CD14-positive monocyte (primary cell): ENCODE results near the gene SEMA7A. TPM values are rescaled to one million over a fixed set of nuclear protein-coding genes. Genes with fewer than 3 reads are reported as not detected.

ENCODE experiments used
- DNase-seq, 3 donors: peaks; one replicate each; pipeline ENCODE4 v3.0.0-alpha.2; 2011 to 2022
- H2AFZ ChIP-seq: 2 replicates; pipeline ENCODE4 v1.6.0; 2012; ENCODE audit warnings: mild to moderate bottlenecking, low read depth, low read length, inconsistent platforms; ENCODE audit not compliant: insufficient read depth, poor library complexity, severe bottlenecking
- H3K27ac ChIP-seq, 2 donors: 1 replicate in 1 of 2; 2 replicates in 1 of 2; pipeline ENCODE4 v1.5.1; 2012 to 2013; ENCODE audit warnings: low read length in 2 of 2, control low read depth in 1 of 2, inconsistent platforms in 1 of 2, low read depth in 1 of 2, mild to moderate bottlenecking in 1 of 2
- H3K27me3 ChIP-seq, 2 donors: one replicate each; pipeline versions ENCODE4 v1.6.0 to v1.6.1; 2011 to 2013; ENCODE audit warnings: low read length in 2 of 2; ENCODE audit not compliant: control insufficient read depth in 2 of 2, insufficient read depth in 2 of 2
- H3K36me3 ChIP-seq, 2 donors: replicated peaks in 1 of 2; 1 replicate in 1 of 2; 2 replicates in 1 of 2; pipeline versions ENCODE4 v1.5.1 to v1.6.1; 2012 to 2013; ENCODE audit warnings: low read length in 2 of 2, control low read depth in 1 of 2, inconsistent platforms in 1 of 2, mild to moderate bottlenecking in 1 of 2; ENCODE audit not compliant: insufficient read depth in 2 of 2, control insufficient read depth in 1 of 2
- H3K4me1 ChIP-seq, 2 donors: 1 replicate in 1 of 2; 2 replicates in 1 of 2; pipeline versions ENCODE4 v1.5.1 to v1.6.1; 2012 to 2013; ENCODE audit warnings: low read length in 2 of 2, control low read depth in 1 of 2, inconsistent platforms in 1 of 2, mild to moderate bottlenecking in 1 of 2, moderate library complexity in 1 of 2; ENCODE audit not compliant: insufficient read depth in 2 of 2, control insufficient read depth in 1 of 2
- H3K4me2 ChIP-seq: replicated peaks from 2 replicates; pipeline ENCODE3; 2012; ENCODE audit warnings: low read length, moderate library complexity, mild to moderate bottlenecking; ENCODE audit not compliant: poor library complexity, severe bottlenecking; ENCODE audit errors: extremely low read depth
- H3K4me3 ChIP-seq, 3 experiments: fragments of 200-600 bp in 1 of 3; sonication (generic) in 1 of 3; replicated peaks in 1 of 3; 1 replicate in 2 of 3; 2 replicates in 1 of 3; pipeline ENCODE4 v1.5.1; 2011 to 2013; ENCODE audit warnings: low read length in 3 of 3, mild to moderate bottlenecking in 3 of 3, control low read depth in 2 of 3, low read depth in 2 of 3, inconsistent platforms in 1 of 3, moderate library complexity in 1 of 3
- H3K79me2 ChIP-seq: 2 replicates; pipeline ENCODE4 v1.6.0; 2012; ENCODE audit warnings: mild to moderate bottlenecking, control low read depth, inconsistent platforms, low read length, moderate library complexity; ENCODE audit not compliant: insufficient read depth
- H3K9ac ChIP-seq: 2 replicates; pipeline ENCODE4 v1.6.0; 2017; ENCODE audit warnings: low read length, mild to moderate bottlenecking; ENCODE audit not compliant: insufficient read depth, poor library complexity, severe bottlenecking
- H3K9me3 ChIP-seq, 2 donors: replicated peaks in 1 of 2; 1 replicate in 1 of 2; 2 replicates in 1 of 2; pipeline versions ENCODE4 v1.5.1 to v1.6.1; 2012 to 2013; ENCODE audit warnings: low read length in 2 of 2, control low read depth in 1 of 2; ENCODE audit not compliant: control insufficient read depth in 1 of 2, insufficient read depth in 1 of 2
- H4K20me1 ChIP-seq: 2 replicates; pipeline ENCODE4 v1.6.0; 2012; ENCODE audit warnings: mild to moderate bottlenecking, low read length, control low read depth, moderate library complexity; ENCODE audit not compliant: insufficient read depth
- H3K27ac Mint-ChIP-seq, 7 donors: one replicate each; pipeline ENCODE4 v1.8.0; 2020; ENCODE audit warnings: mild to moderate bottlenecking in 7 of 7, mixed read lengths in 7 of 7, moderate library complexity in 6 of 7, inconsistent platforms in 2 of 7
- H3K27me3 Mint-ChIP-seq, 3 donors: one replicate each; pipeline ENCODE4 v1.8.0; 2021 to 2022; ENCODE audit warnings: low read depth in 3 of 3, mild to moderate bottlenecking in 3 of 3, mixed read lengths in 3 of 3, moderate library complexity in 3 of 3, inconsistent platforms in 1 of 3
- H3K36me3 Mint-ChIP-seq, 2 donors: one replicate each; pipeline ENCODE4 v1.8.0; 2020; ENCODE audit warnings: mixed read lengths in 2 of 2, inconsistent platforms in 1 of 2, mild to moderate bottlenecking in 1 of 2
- H3K4me1 Mint-ChIP-seq: one replicate; pipeline ENCODE4 v1.8.0; 2020; ENCODE audit warnings: mild to moderate bottlenecking, mixed read lengths
- H3K4me3 Mint-ChIP-seq, 2 donors: one replicate each; pipeline ENCODE4 v1.8.0; 2020; ENCODE audit warnings: mild to moderate bottlenecking in 2 of 2, mixed read lengths in 2 of 2, moderate library complexity in 1 of 2
- H3K9me3 Mint-ChIP-seq, 7 donors: one replicate each; pipeline ENCODE4 v1.8.0; 2020 to 2022; ENCODE audit warnings: mixed read lengths in 7 of 7, mild to moderate bottlenecking in 6 of 7, moderate library complexity in 6 of 7, inconsistent platforms in 2 of 7
- CTCF ChIP-seq: fragments of 200-600 bp; IDR thresholded peaks from one replicate; pipeline ENCODE4 v1.8.0; 2022; ENCODE audit warnings: antibody characterized with exemption, mild to moderate bottlenecking
- WGBS: methylation state at CpG from one replicate; pipeline ENCODE4 v1.1.5; 2013; ENCODE audit warnings: missing lambda C conversion rate; ENCODE audit not compliant: insufficient coverage; 5-methylcytosine and 5-hydroxymethylcytosine counted together
- intact Hi-C, 2 donors: fragments of 100-400 bp; cut with micrococcal nuclease; formaldehyde crosslinking; loops; one replicate each; pipeline versions ENCODE4 v1.15.0 to v1.15.1; 2023
- polyA plus RNA-seq, 3 donors: library from polyadenylated mRNA; depleted of rRNA in 1 of 3; unstranded in 2 of 3; stranded (reverse) in 1 of 3; fragments of 300-500 nt in 2 of 3; fragments of >200 nt in 1 of 3; fragmentation: Illumina TruSeq in 2 of 3; gene quantifications; 1 replicate in 2 of 3; 2 replicates in 1 of 3; pipeline ENCODE4 v1.2.3, GENCODE V29; 2012 to 2021

SEMA7A gene
- polyA plus RNA-seq, 3 donors = 0.04 to 4.8 (median 0.15) TPM

GRCh38 chr15:74454764-74455500 lies 21.2 kb upstream of the SEMA7A start:
- Histone ChIP-seq H3K4me2 (no peak overlapping the region), H3K4me3 (no peak overlapping the region), H4K20me1 (no peaks in the 10 kb centered on the region), H3K9ac (no peak overlapping the region), H3K4me1 (peaks cover 1 to 3% of the 10 kb centered on the region in 2 donors), H2AFZ (no peak overlapping the region), H3K27me3 (no peaks in the 10 kb centered on the region), H3K79me2 (peaks cover 5% of the 10 kb centered on the region), H3K9me3 (no peaks in the 10 kb centered on the region), H3K27ac (no peak overlapping the region), H3K36me3 (peaks cover 58 to 85% of the 10 kb centered on the region in 2 donors)
- H3K9me3 Mint-ChIP-seq = no peaks in the 10 kb centered on the region
- no peak for TF ChIP-seq CTCF
- H3K4me1 Mint-ChIP-seq = no peaks in the 10 kb centered on the region
- no peak overlapping the region for H3K4me3 Mint-ChIP-seq
- intact Hi-C loops = no loop called here
- no peak for DNase-seq
- H3K27ac Mint-ChIP-seq = peak overlapping the region in 1 of 7 donors; percentile 10
- peaks cover 0 to 1% (median 0%) of the 10 kb centered on the region in 3 donors for H3K27me3 Mint-ChIP-seq
- H3K36me3 Mint-ChIP-seq = peaks cover 73 to 79% of the 10 kb centered on the region in 2 donors

GRCh38 chr15:74453925-74454763 lies 20.4 kb upstream of the SEMA7A start:
- Histone ChIP-seq H3K9ac (no peak overlapping the region), H4K20me1 (no peaks in the 10 kb centered on the region), H2AFZ (no peak overlapping the region), H3K4me3 (no peak overlapping the region), H3K79me2 (no peaks in the 10 kb centered on the region), H3K9me3 (no peaks in the 10 kb centered on the region), H3K36me3 (peaks cover 66 to 93% of the 10 kb centered on the region in 2 donors), H3K27me3 (no peaks in the 10 kb centered on the region), H3K4me2 (no peak overlapping the region), H3K4me1 (no peaks in the 10 kb centered on the region), H3K27ac (no peak overlapping the region)
- Mint-ChIP-seq H3K4me1 (no peaks in the 10 kb centered on the region), H3K27me3 (peaks cover 0 to 1% (median 0%) of the 10 kb centered on the region in 3 donors), H3K9me3 (no peaks in the 10 kb centered on the region), H3K27ac (peak overlapping the region in 2 of 7 donors; percentile 10 to 16), H3K4me3 (no peak overlapping the region), H3K36me3 (peaks cover 81 to 87% of the 10 kb centered on the region in 2 donors)
- TF ChIP-seq CTCF = no peak
- WGBS = 76% methylated on average over 8 of the region's 13 CpGs
- DNase-seq = no peak
- intact Hi-C loops = no loop called here
